H1 (cell line): ENCODE data around the gene BIN1. TPM values are rescaled to one million over a fixed set of nuclear protein-coding genes. Genes with fewer than 3 reads are reported as not detected.

ENCODE experiments used
- CTCF ChIA-PET: fragments of 300-600 bp; sonication (Branson Sonifier 250); formaldehyde crosslinking; loops from one replicate; lab custom pipeline; 2021; ENCODE audit not compliant: partially characterized antibody; lab: Charles Lee
- POLR2A ChIA-PET: fragments of 300-600 bp; sonication (Branson Sonifier 250); formaldehyde crosslinking; loops from one replicate; lab custom pipeline; 2021; ENCODE audit warnings: inconsistent platforms; ENCODE audit not compliant: partially characterized antibody; lab: Charles Lee
- DNase-seq, 2 experiments: peaks; one replicate each; pipeline versions ENCODE4 v3.0.0 to v3.0.0-alpha.2; 2010 to 2022; ENCODE audit warnings: low spot score in 2 of 2, low read depth in 1 of 2, mixed read lengths in 1 of 2
- FAIRE-seq: peaks from 2 replicates; lab custom pipeline; 2011; peaks lifted over from hg19 to GRCh38; lab: Jason Lieb, UNC
- H2AFZ ChIP-seq: 2 replicates; pipeline ENCODE4 v1.8.1; 2012; ENCODE audit warnings: low read length, inconsistent platforms
- H2AK5ac ChIP-seq: 2 replicates; pipeline ENCODE4 v1.6.1; 2013; ENCODE audit warnings: low read depth, low read length
- H2BK120ac ChIP-seq: replicated peaks from 2 replicates; pipeline ENCODE3; 2013; ENCODE audit warnings: low read depth, low read length, inconsistent platforms
- H2BK12ac ChIP-seq: 2 replicates; pipeline ENCODE4 v1.6.1; 2013; ENCODE audit warnings: low read depth, low read length
- H2BK15ac ChIP-seq: 2 replicates; pipeline ENCODE4 v1.6.1; 2013; ENCODE audit warnings: low read length
- H2BK20ac ChIP-seq: 2 replicates; pipeline ENCODE4 v1.6.1; 2013; ENCODE audit warnings: low read length
- H2BK5ac ChIP-seq: 2 replicates; pipeline ENCODE4 v1.6.1; 2013; ENCODE audit warnings: low read depth, low read length
- H3K14ac ChIP-seq: 2 replicates; pipeline ENCODE4 v1.6.1; 2013; ENCODE audit warnings: inconsistent platforms; ENCODE audit not compliant: insufficient read length
- H3K18ac ChIP-seq: 2 replicates; pipeline ENCODE4 v1.6.1; 2013; ENCODE audit warnings: low read length; ENCODE audit errors: extremely low read depth
- H3K23ac ChIP-seq: 2 replicates; pipeline ENCODE4 v1.6.1; 2013; ENCODE audit warnings: inconsistent platforms; ENCODE audit not compliant: insufficient read length
- H3K23me2 ChIP-seq: 2 replicates; pipeline ENCODE4 v1.6.1; 2013; ENCODE audit warnings: low read depth, low read length
- H3K27ac ChIP-seq: 2 replicates; pipeline ENCODE4 v1.6.1; 2011; ENCODE audit warnings: low read depth, low read length, inconsistent platforms
- H3K27me3 ChIP-seq, 4 experiments: replicated peaks in 1 of 4; 1 replicate in 1 of 4; 2 replicates in 3 of 4; pipeline versions ENCODE4 v1.6.1 to v1.8.1; 2011 to 2013; ENCODE audit warnings: low read length in 3 of 4, mild to moderate bottlenecking in 3 of 4, inconsistent platforms in 2 of 4, mixed read lengths in 2 of 4, moderate library complexity in 1 of 4; ENCODE audit not compliant: control insufficient read depth in 3 of 4, insufficient read depth in 3 of 4; ENCODE audit errors: extremely low read depth in 1 of 4
- H3K36me3 ChIP-seq, 4 experiments: 2 replicates each; pipeline versions ENCODE4 v1.6.1 to v1.8.1; 2011 to 2013; ENCODE audit warnings: mild to moderate bottlenecking in 4 of 4, low read length in 3 of 4, moderate library complexity in 2 of 4, control low read depth in 1 of 4, inconsistent platforms in 1 of 4; ENCODE audit not compliant: insufficient read depth in 4 of 4, control insufficient read depth in 2 of 4
- H3K4ac ChIP-seq: replicated peaks from 2 replicates; pipeline ENCODE3; 2013; ENCODE audit warnings: low read length, low read depth, mixed read lengths, inconsistent platforms; ENCODE audit not compliant: insufficient read length
- H3K4me1 ChIP-seq, 4 experiments: replicated peaks in 1 of 4; 1 replicate in 1 of 4; 2 replicates in 3 of 4; pipeline versions ENCODE4 v1.6.1 to v1.8.1; 2011 to 2013; ENCODE audit warnings: low read length in 3 of 4, inconsistent platforms in 2 of 4, mixed read lengths in 1 of 4; ENCODE audit not compliant: insufficient read depth in 4 of 4, control insufficient read depth in 3 of 4
- H3K4me2 ChIP-seq, 2 experiments: 2 replicates each; pipeline versions ENCODE4 v1.6.1 to v1.8.1; 2011 to 2013; ENCODE audit warnings: low read depth in 2 of 2, low read length in 2 of 2, control low read depth in 1 of 2, inconsistent platforms in 1 of 2, mild to moderate bottlenecking in 1 of 2; ENCODE audit not compliant: insufficient read depth in 1 of 2
- H3K4me3 ChIP-seq, 4 experiments: fragments of 200-600, 300-600 bp in 1 of 4; sonication (generic), shearing (Covaris generic), sonication (Bioruptor Twin) in 1 of 4; 2 replicates each; pipeline versions ENCODE4 v1.5.1 to v1.8.1; 2011 to 2016; ENCODE audit warnings: low read length in 4 of 4, low read depth in 3 of 4, control low read depth in 2 of 4, inconsistent platforms in 2 of 4, mild to moderate bottlenecking in 2 of 4, mixed read lengths in 1 of 4, moderate library complexity in 1 of 4; ENCODE audit not compliant: insufficient read depth in 2 of 4; ENCODE audit errors: extremely low read depth in 1 of 4
- H3K56ac ChIP-seq: replicated peaks from 2 replicates; pipeline ENCODE3; 2013; ENCODE audit warnings: low read depth, mild to moderate bottlenecking, mixed read lengths, low read length, inconsistent platforms; ENCODE audit not compliant: insufficient read length
- H3K79me1 ChIP-seq: 2 replicates; pipeline ENCODE4 v1.6.1; 2013; ENCODE audit warnings: low read depth, low read length, control low read depth
- H3K79me2 ChIP-seq, 2 experiments: 2 replicates each; pipeline versions ENCODE4 v1.6.1 to v1.8.1; 2012 to 2013; ENCODE audit warnings: low read length in 2 of 2, mild to moderate bottlenecking in 2 of 2, inconsistent platforms in 1 of 2; ENCODE audit not compliant: insufficient read depth in 2 of 2, control insufficient read depth in 1 of 2
- H3K9ac ChIP-seq, 4 experiments: replicated peaks in 1 of 4; 1 replicate in 1 of 4; 2 replicates in 3 of 4; pipeline versions ENCODE4 v1.6.1 to v1.8.1; 2011 to 2013; ENCODE audit warnings: low read depth in 3 of 4, low read length in 3 of 4, control low read depth in 2 of 4, mild to moderate bottlenecking in 2 of 4, moderate library complexity in 2 of 4, inconsistent platforms in 1 of 4; ENCODE audit errors: extremely low read depth in 1 of 4
- H3K9me3 ChIP-seq, 2 experiments: 2 replicates each; pipeline versions ENCODE4 v1.6.1 to v1.8.1; 2012 to 2013; ENCODE audit warnings: mild to moderate bottlenecking in 2 of 2, moderate library complexity in 2 of 2, control low read depth in 1 of 2, inconsistent platforms in 1 of 2, low read depth in 1 of 2, low read length in 1 of 2, mixed read lengths in 1 of 2; ENCODE audit not compliant: insufficient read depth in 2 of 2
- H4K20me1 ChIP-seq, 2 experiments: replicated peaks in 1 of 2; 2 replicates each; pipeline versions ENCODE3 to v1.8.1; 2011 to 2013; ENCODE audit warnings: inconsistent platforms in 2 of 2, low read length in 2 of 2, mild to moderate bottlenecking in 1 of 2; ENCODE audit not compliant: insufficient read depth in 2 of 2, control insufficient read depth in 1 of 2
- H4K5ac ChIP-seq: 2 replicates; pipeline ENCODE4 v1.6.1; 2013; ENCODE audit warnings: low read length, low read depth, mixed read lengths, inconsistent platforms; ENCODE audit not compliant: insufficient read length
- H4K8ac ChIP-seq: 2 replicates; pipeline ENCODE4 v1.8.0; 2013; ENCODE audit warnings: mild to moderate bottlenecking, moderate library complexity, low read length, inconsistent platforms; ENCODE audit not compliant: insufficient read depth; ENCODE audit errors: extremely low read depth
- H4K91ac ChIP-seq: replicated peaks from 2 replicates; pipeline ENCODE3; 2013; ENCODE audit warnings: low read length, mixed read lengths, inconsistent platforms; ENCODE audit not compliant: insufficient read length
- CBX5 ChIP-seq: fragments of 300-800, 300-1000 bp; sonication (generic); IDR thresholded peaks from 2 replicates; pipeline ENCODE4 v1.7.1; 2016; ENCODE audit warnings: antibody characterized with exemption, low read length, low read depth
- WGBS, 2 experiments: shearing (Covaris generic) in 1 of 2; methylation state at CpG; one replicate each; pipeline versions ENCODE4 v1.1.6 to v1.1.7; 2013 to 2015; ENCODE audit warnings: low lambda C conversion rate in 2 of 2, mixed read lengths in 2 of 2, inconsistent platforms in 1 of 2, low coverage in 1 of 2, missing lambda C conversion rate in 1 of 2; ENCODE audit not compliant: insufficient replicate concordance in 2 of 2, insufficient coverage in 1 of 2, insufficient read length in 1 of 2; ENCODE audit errors: extremely low coverage in 1 of 2, missing lambda C conversion rate in 1 of 2; 5-methylcytosine and 5-hydroxymethylcytosine counted together
- polyA plus RNA-seq, 7 experiments: library from polyadenylated mRNA; depleted of rRNA in 3 of 7; stranded (reverse) in 5 of 7; unstranded in 2 of 7; fragments of >200 nt in 5 of 7; fragments of 200-250 nt in 2 of 7; gene quantifications; 1 replicate in 5 of 7; 2 replicates in 1 of 7; 4 replicates in 1 of 7; pipeline versions ENCODE4 v1.2.1 to v1.2.3, GENCODE V29; 2011 to 2013; ENCODE audit warnings: missing spikeins in 2 of 7, mixed read lengths in 2 of 7
- total RNA-seq: library from RNA; stranded (reverse); fragmentation: NEBNext Ultra II Directional; extraction: Animal tissue kit (Norgen Biotek cat#: 25700); gene quantifications from 2 replicates; pipeline ENCODE4 v1.2.1, GENCODE V29; 2021

The BIN1 gene
- total and polyA plus RNA-seq, 2 of the 8 experiments (the other 6 are each of a cell fraction or from before 2014, with no cell fraction given): 23.6 to 35.6 TPM

DNA sequence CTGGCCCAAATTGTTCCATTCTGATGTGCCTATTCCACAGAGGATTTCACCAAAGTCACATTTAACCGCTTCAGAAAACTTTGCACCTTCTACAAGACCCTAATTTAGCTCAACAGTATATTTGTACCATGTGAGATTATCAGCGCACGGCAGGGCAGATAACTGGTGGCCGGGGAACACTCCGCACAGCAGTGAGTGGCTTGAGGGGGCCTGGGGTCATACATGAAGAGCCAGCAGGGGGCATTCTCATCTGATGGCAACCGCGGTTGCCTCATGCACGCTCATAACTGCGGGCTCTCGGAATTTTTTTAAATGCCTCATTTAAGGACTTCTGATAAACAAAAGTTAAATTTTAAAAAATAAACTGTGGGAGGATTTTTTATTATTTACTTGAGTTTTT is 84.1 kb downstream of the BIN1 start:
- FAIRE-seq: no peak
- H3K79me2 ChIP-seq: no peaks in the 10 kb centered on the region
- no peak overlapping the region for H4K5ac ChIP-seq
- no peak overlapping the region for H2BK20ac ChIP-seq
- no peak overlapping the region for H4K8ac ChIP-seq
- no peak overlapping the region for H2AK5ac ChIP-seq
- no peak overlapping the region for H3K4ac ChIP-seq
- peaks cover 0 to 2% of the 10 kb centered on the region in 2 experiments for H4K20me1 ChIP-seq
- ChIA-PET CTCF (interaction anchor here (0.6 to 1.8 kb wide), 5 partner anchors 17 to 137 kb away, joined by 3 to 5 read pairs (median 3); no protein-coding TSS in a partner anchor), POLR2A (no interaction called here)
- no peak overlapping the region for H4K91ac ChIP-seq
- DNase-seq: peak in 1 of 2 experiments; percentile 20
- no peak overlapping the region for H3K4me2 ChIP-seq
- no peak overlapping the region for H2BK15ac ChIP-seq
- no peaks in the 10 kb centered on the region for H3K79me1 ChIP-seq
- H3K23me2 ChIP-seq: peaks cover 7% of the 10 kb centered on the region; the same call in 1 of the 2 replicates
- 95% methylated on average over 10 of the region's 10 CpGs; no CpG with 5 or more reads in 1 of the 2 experiments for WGBS, 2 experiments
- H3K27ac ChIP-seq: no peak overlapping the region
- no peak for TF ChIP-seq CBX5
- H3K23ac ChIP-seq: no peak overlapping the region
- H2BK12ac ChIP-seq: no peak overlapping the region
- no peaks in the 10 kb centered on the region for H3K27me3 ChIP-seq
- no peak overlapping the region for H2AFZ ChIP-seq
- no peaks in the 10 kb centered on the region for H3K36me3 ChIP-seq
- H3K9ac ChIP-seq: no peak overlapping the region
- peaks cover 1 to 3% (median 2%) of the 10 kb centered on the region in 4 experiments; a peak in 4 of 7 replicates for H3K4me1 ChIP-seq
- H3K18ac ChIP-seq: no peak overlapping the region
- no peaks in the 10 kb centered on the region for H3K9me3 ChIP-seq
- no peak overlapping the region for H2BK5ac ChIP-seq
- no peak overlapping the region for H3K4me3 ChIP-seq
- no peak overlapping the region for H2BK120ac ChIP-seq
- no peak overlapping the region for H3K56ac ChIP-seq
- H3K14ac ChIP-seq: no peak overlapping the region
